HepG2 (cell line): ENCODE measurements around the gene COBL. TPM values are rescaled to one million over a fixed set of nuclear protein-coding genes. Genes with fewer than 3 reads are reported as not detected.

Experiments used
- ATAC-seq: fragments of 200-7000 bp; cut with Tn5 transposase; 3 replicates; pipeline ENCODE4 v1.9.1; 2020; ENCODE audit warnings: mild to moderate bottlenecking, moderate library complexity
- BruUV-seq: library from RNA; stranded (reverse); fragments of 400-500 nt; replicated peaks from 2 replicates; lab custom pipeline; 2021; lab: Mats Ljungman, UMichigan
- CTCF ChIA-PET: fragments of 300-600 bp; formaldehyde crosslinking; extraction: SDS; loops from one replicate; lab custom pipeline; 2021; ENCODE audit warnings: low total read pairs, inconsistent platforms, low intra/inter-chr PET ratio; lab: Yijun Ruan, JAX
- POLR2A ChIA-PET: fragments of 350-600 bp; sonication (Branson Sonifier 250); formaldehyde crosslinking; loops from one replicate; lab custom pipeline; 2020; ENCODE audit warnings: antibody characterized with exemption, inconsistent platforms; lab: Yijun Ruan, JAX
- DNase-seq: peaks from one replicate; pipeline ENCODE4 v3.0.0-alpha.2; 2015; ENCODE audit warnings: low spot score
- FAIRE-seq: peaks from 3 replicates; lab custom pipeline; 2011; peaks lifted over from hg19 to GRCh38; lab: Jason Lieb, UNC
- H2AFZ ChIP-seq: one replicate; pipeline ENCODE4 v1.6.1; 2011; ENCODE audit warnings: low read length, inconsistent platforms
- H3K27ac ChIP-seq: fragments of 300-600 bp; 3 replicates; pipeline ENCODE4 v1.8.0; 2011; ENCODE audit warnings: mixed run types, mild to moderate bottlenecking, mixed read lengths, low read length, inconsistent platforms; ENCODE audit not compliant: insufficient read depth; ENCODE audit errors: extremely low read length
- H3K27me3 ChIP-seq, 2 experiments: fragments of 200-600 bp in 1 of 2; 2 replicates in 1 of 2; 3 replicates in 1 of 2; pipeline versions ENCODE4 v1.6.0 to v1.8.0; 2011; ENCODE audit warnings: low read length in 2 of 2, mild to moderate bottlenecking in 2 of 2, moderate library complexity in 2 of 2, inconsistent platforms in 1 of 2; ENCODE audit not compliant: insufficient read depth in 2 of 2, control insufficient read depth in 1 of 2
- H3K36me3 ChIP-seq, 2 experiments: fragments of 200-600 bp in 1 of 2; replicated peaks in 1 of 2; 2 replicates in 1 of 2; 3 replicates in 1 of 2; pipeline versions ENCODE4 v1.5.1 to v1.8.0; 2011; ENCODE audit warnings: low read length in 2 of 2, inconsistent platforms in 1 of 2; ENCODE audit not compliant: insufficient read depth in 2 of 2, control insufficient read depth in 1 of 2
- H3K4me1 ChIP-seq: 2 replicates; pipeline ENCODE4 v1.5.1; 2012; ENCODE audit warnings: low read length, inconsistent platforms; ENCODE audit not compliant: insufficient read depth
- H3K4me2 ChIP-seq: 2 replicates; pipeline ENCODE4 v1.6.0; 2011; ENCODE audit warnings: low read depth, low read length, inconsistent platforms
- H3K4me3 ChIP-seq, 3 experiments: fragments of 200-600 bp in 1 of 3; sonication (generic), shearing (Covaris generic) in 1 of 3; replicated peaks in 1 of 3; 2 replicates each; pipeline ENCODE4 v1.5.1; 2011 to 2016; ENCODE audit warnings: low read length in 3 of 3, inconsistent platforms in 2 of 3, low read depth in 2 of 3, mild to moderate bottlenecking in 2 of 3, control low read depth in 1 of 3, mixed read lengths in 1 of 3; ENCODE audit not compliant: insufficient read depth in 1 of 3
- H3K79me2 ChIP-seq: one replicate; pipeline ENCODE4 v1.6.1; 2011; ENCODE audit warnings: low read length, inconsistent platforms; ENCODE audit not compliant: insufficient read depth
- H3K9ac ChIP-seq: 2 replicates; pipeline ENCODE4 v1.6.0; 2011; ENCODE audit warnings: mild to moderate bottlenecking, low read depth, low read length, inconsistent platforms; ENCODE audit not compliant: insufficient read depth
- H3K9me3 ChIP-seq: 2 replicates; pipeline ENCODE4 v1.5.1; 2012; ENCODE audit warnings: mild to moderate bottlenecking, low read length
- H4K20me1 ChIP-seq: 2 replicates; pipeline ENCODE4 v1.6.0; 2011; ENCODE audit warnings: inconsistent platforms, mild to moderate bottlenecking, low read length, moderate library complexity; ENCODE audit not compliant: insufficient read depth
- ARID3A ChIP-seq: IDR thresholded peaks from 2 replicates; pipeline ENCODE4 v1.6.1; 2012; ENCODE audit warnings: low read depth, low read length, improper control_type of control experiment
- CEBPB ChIP-seq: IDR thresholded peaks from 2 replicates; pipeline ENCODE4 v1.6.1; 2011; ENCODE audit warnings: low read depth, low read length, improper control_type of control experiment, borderline replicate concordance
- CEBPG ChIP-seq: IDR thresholded peaks from 2 replicates; pipeline ENCODE4 v1.6.1; 2016
- CREB1 ChIP-seq, 2 experiments: fragments of 450-650 bp in 1 of 2; IDR thresholded peaks; 2 replicates each; pipeline ENCODE4 v1.6.1; 2016 to 2017; ENCODE audit warnings: control low read depth in 1 of 2, mild to moderate bottlenecking in 1 of 2, missing compliant biosample characterization in 1 of 2, missing genetic modification characterization in 1 of 2
- MED13 ChIP-seq: sonication (generic); formaldehyde crosslinking; IDR thresholded peaks from 2 replicates; pipeline ENCODE4 v1.5.0; 2020; ENCODE audit warnings: missing genetic modification reagents
- ZBTB49 ChIP-seq: sonication (generic); formaldehyde crosslinking; IDR thresholded peaks from 2 replicates; pipeline ENCODE4 v1.4.0; 2020; ENCODE audit warnings: missing genetic modification reagents, borderline replicate concordance
- ZNF335 ChIP-seq: sonication (generic); formaldehyde crosslinking; IDR thresholded peaks from 2 replicates; pipeline ENCODE4 v1.4.0; 2020; ENCODE audit warnings: missing genetic modification reagents
- ZNF543 ChIP-seq: sonication (generic); formaldehyde crosslinking; IDR thresholded peaks from 2 replicates; pipeline ENCODE4 v1.4.0; 2020; ENCODE audit warnings: mild to moderate bottlenecking, missing genetic modification reagents
- WGBS: methylation state at CpG from one replicate; pipeline ENCODE4 v1.1.6; 2017; ENCODE audit warnings: low lambda C conversion rate; 5-methylcytosine and 5-hydroxymethylcytosine counted together
- in situ Hi-C: cut with HindIII; loops from 2 replicates; pipeline ENCODE4 v1.10.0; 2017; ENCODE audit warnings: low pct_unique_long_range_greater_than_20kb; ENCODE audit not compliant: extremely low pct_ligation_motif_present
- intact Hi-C: fragments of 100-400 bp; cut with micrococcal nuclease; formaldehyde crosslinking; loops from one replicate; pipeline ENCODE4 v1.10.0; 2022; ENCODE audit not compliant: unreplicated experiment
- polyA plus RNA-seq, 8 experiments: library from polyadenylated mRNA; depleted of rRNA in 3 of 8; stranded (reverse) in 7 of 8; unstranded in 1 of 8; fragments of >200 nt; fragmentation: Illumina TruSeq in 4 of 8; extraction: Trizol in 4 of 8; gene quantifications; 2 replicates each; pipeline versions ENCODE4 v1.2.1 to v1.2.3, GENCODE V29; 2011 to 2016; ENCODE audit warnings: low read depth in 4 of 8, missing spikeins in 1 of 8, mixed read lengths in 1 of 8; ENCODE audit not compliant: insufficient read depth in 1 of 8
- total RNA-seq, 5 experiments: library from RNA; depleted of rRNA; stranded (reverse); fragments of >200 nt; fragmentation: Illumina TruSeq; extraction: Trizol; gene quantifications; 2 replicates each; pipeline ENCODE4 v1.2.3, GENCODE V29; 2016; ENCODE audit warnings: low read depth in 1 of 5
- TF ChIP-seq, protein P1 (sequence below): sonication (generic); formaldehyde crosslinking; IDR thresholded peaks from 2 replicates; pipeline ENCODE4 v1.5.0; 2020; ENCODE audit warnings: mild to moderate bottlenecking, missing genetic modification reagents

COBL gene
- total and polyA plus RNA-seq, 2 of the 13 experiments (the other 11 are each of a cell fraction or from before 2014, with no cell fraction given), result 3.8 to 4.9 TPM

GRCh38 chr7:51344406-51345138 is 28.0 kb upstream of the COBL start:
- H3K27me3 ChIP-seq, result no peaks in the 10 kb centered on the region
- in situ Hi-C loops, result no loop called here
- no peaks in the 10 kb centered on the region for H4K20me1 ChIP-seq
- CTCF ChIA-PET, result no interaction called here
- H3K9me3 ChIP-seq, result no peaks in the 10 kb centered on the region
- no peak overlapping the region for H3K27ac ChIP-seq
- H2AFZ ChIP-seq, result no peak overlapping the region
- POLR2A ChIA-PET, result no interaction called here
- intact Hi-C loops, result no loop called here
- H3K9ac ChIP-seq, result no peak overlapping the region
- BruUV-seq, result no TSS peak
- WGBS, result 17% methylated on average over 6 of the region's 6 CpGs
- FAIRE-seq (no peak), ATAC-seq (peak; percentile 44; the same call in 1 of the 3 replicates), DNase-seq (peak; percentile 27)
- H3K4me1 ChIP-seq, result peaks cover 15% of the 10 kb centered on the region
- H3K4me2 ChIP-seq, result no peak overlapping the region
- TF ChIP-seq ZNF543 (no peak), ARID3A (no peak), CEBPG (peak; percentile 46; the same call in 1 of the 2 replicates), CREB1 (IDR thresholded peaks at IDR 0.05) (no peak), CREB1 (CRISPR knock-in tag; IDR thresholded peaks at IDR 0.05) (0 out of 2 replicates have a peak, but pooled peaks have one; percentile 22), MED13 (CRISPR knock-in tag) (no peak), CEBPB (peak; percentile 71)
- no peak overlapping the region for H3K4me3 ChIP-seq
- H3K36me3 ChIP-seq, result no peaks in the 10 kb centered on the region
- H3K79me2 ChIP-seq, result no peaks in the 10 kb centered on the region

GRCh38 chr7:51340936-51341335 is 24.3 kb upstream of the COBL start:
- TF ChIP-seq, protein P1, sequence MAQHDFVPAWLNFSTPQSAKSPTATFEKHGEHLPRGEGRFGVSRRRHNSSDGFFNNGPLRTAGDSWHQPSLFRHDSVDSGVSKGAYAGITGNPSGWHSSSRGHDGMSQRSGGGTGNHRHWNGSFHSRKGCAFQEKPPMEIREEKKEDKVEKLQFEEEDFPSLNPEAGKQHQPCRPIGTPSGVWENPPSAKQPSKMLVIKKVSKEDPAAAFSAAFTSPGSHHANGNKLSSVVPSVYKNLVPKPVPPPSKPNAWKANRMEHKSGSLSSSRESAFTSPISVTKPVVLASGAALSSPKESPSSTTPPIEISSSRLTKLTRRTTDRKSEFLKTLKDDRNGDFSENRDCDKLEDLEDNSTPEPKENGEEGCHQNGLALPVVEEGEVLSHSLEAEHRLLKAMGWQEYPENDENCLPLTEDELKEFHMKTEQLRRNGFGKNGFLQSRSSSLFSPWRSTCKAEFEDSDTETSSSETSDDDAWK, result no peak
- TF ChIP-seq ZNF335 (CRISPR knock-in tag), result no peak
- TF ChIP-seq ZBTB49 (CRISPR knock-in tag), result no peak
- TF ChIP-seq, all 625 proteins: peak for 0
- intact Hi-C loops, result no loop called here
- Histone ChIP-seq H3K9me3 (no peaks in the 10 kb centered on the region), H3K27me3 (no peaks in the 10 kb centered on the region), H3K36me3 (no peaks in the 10 kb centered on the region), H3K9ac (no peak overlapping the region), H3K27ac (no peak overlapping the region), H3K4me1 (peaks cover 14% of the 10 kb centered on the region), H3K4me2 (no peak overlapping the region), H3K79me2 (no peaks in the 10 kb centered on the region), H3K4me3 (no peak overlapping the region), H4K20me1 (no peaks in the 10 kb centered on the region), H2AFZ (no peak overlapping the region)
- POLR2A ChIA-PET, result no interaction called here
- FAIRE-seq, result no peak
- no peak for DNase-seq
- BruUV-seq, result no TSS peak
- in situ Hi-C loops, result no loop called here
- CTCF ChIA-PET, result no interaction called here
- WGBS, result 62% methylated on average over 3 of the region's 6 CpGs
- no peak for ATAC-seq
